GM19395 (cell line): ENCODE results near the gene KLK10.
"Not testable (repeated sequence)": the region's sequence is repeated elsewhere in the genome, so short reads cannot be mapped to it uniquely, and the experiment has no call there.

Source experiments
- ATAC-seq: cut with Tn5 transposase; IDR thresholded peaks from one replicate; pipeline ENCODE4 v1.9.1; 2021; ENCODE audit warnings: mild to moderate bottlenecking, moderate library complexity; ENCODE audit not compliant: unreplicated experiment

The KLK10 gene

DNA sequence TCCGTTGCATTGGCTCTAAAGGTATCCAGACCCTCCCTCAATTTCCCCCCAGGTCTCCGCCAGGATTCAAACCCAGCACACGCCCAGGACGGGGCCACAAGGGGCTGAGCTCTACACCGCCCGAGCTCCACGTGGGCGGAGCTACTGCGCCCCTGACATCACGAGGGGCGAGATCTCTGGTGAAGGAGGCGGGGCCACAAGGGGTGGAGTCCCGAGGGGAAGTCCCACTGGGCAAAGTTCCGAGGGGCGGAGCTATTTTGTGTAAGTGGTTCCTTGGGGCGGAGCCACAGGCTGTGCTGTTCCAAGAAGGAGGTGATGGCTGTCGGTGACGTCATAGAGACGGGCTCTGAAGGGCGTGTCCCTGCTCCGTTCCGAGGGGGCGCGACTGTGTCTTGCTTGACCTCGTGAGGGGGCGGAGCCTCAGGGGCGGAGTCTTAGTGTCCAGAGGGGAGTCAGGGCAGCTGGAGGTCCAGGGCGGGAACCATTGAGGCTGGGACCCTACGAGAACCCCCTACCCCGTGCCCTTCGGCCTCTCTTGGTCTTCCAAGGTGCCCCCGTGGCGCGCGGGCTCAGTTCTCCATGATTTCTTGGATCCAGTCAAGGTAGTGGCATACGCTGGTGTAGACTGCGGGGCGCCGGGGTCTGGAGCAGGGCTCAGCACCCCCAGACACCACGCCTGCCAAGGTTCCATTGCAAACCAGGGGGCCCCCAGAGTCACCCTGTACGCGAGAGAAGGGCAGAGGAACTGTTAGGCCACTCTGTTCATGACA is 16.8 kb downstream of the KLK10 start:
- ATAC-seq = no peak

DNA sequence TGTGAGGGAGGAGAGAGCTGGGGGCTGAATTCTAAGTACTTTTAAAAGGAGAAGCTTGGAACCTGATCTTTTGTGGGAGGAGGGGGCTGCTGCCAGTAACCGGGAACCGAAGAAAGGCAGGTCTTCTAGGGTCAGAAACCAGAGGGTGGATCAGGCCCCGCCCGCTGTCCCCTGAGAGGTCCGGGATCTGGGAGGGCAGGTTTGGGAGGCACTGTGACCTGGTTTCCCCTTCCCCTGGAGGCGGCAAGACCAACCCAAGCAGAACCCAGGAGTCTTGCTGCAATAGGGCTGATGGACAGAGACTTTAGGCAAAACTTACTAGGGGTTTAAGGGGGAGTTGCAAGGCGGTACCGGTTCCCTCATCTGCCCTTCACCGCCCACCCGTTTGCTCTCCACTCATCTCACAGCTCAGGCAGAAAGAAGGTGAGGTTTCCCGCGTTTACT is 17.4 kb downstream of the KLK10 start:
- no peak for ATAC-seq

DNA sequence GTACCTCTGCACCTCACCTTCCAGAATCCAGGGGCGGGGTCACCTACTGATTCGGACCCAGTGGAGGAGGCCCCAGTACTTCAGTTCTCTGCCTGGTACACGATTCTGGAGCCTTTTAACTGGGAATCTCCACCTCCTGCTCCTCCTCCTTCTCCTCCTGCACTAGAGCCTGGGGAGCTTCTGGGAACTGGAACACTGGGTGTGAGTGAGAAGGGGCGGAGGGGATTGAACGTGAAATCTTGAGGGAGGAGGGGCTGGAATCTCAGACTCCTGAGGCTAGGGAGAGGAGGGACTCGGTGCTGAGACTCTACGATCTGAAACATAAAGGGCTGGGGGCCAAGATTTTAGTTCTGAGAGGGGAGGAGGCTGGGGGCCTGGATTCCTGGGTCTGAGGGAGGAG is 18.0 kb downstream of the KLK10 start, which contains the start of gene KLK8:
TSS of gene KLK8 (minus strand) at position 90 of the 400 bp plus-strand sequence. CDS start 437 bp downstream, outside the sequence.
- ATAC-seq = no peak

DNA sequence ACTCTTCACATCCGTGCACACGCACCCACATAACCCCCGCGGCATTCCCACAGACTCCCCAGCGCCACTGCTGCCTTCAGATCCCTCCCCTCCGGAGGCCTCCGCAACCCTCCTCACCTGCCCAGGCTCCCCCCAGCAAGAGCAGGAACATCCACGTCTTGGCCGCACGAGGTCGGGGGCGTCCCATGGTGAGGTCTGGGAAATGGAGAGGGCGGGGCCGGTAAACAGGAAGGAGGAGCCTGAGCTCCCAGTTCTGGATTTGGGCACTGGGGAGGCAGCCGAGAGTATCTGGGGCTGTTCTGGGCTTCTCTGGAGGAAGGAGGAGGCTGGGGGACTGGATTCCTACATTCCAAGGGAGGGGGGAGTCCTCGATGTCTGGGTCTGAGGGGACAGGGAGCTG is 18.5 kb downstream of the KLK10 start:
- no peak for ATAC-seq

DNA sequence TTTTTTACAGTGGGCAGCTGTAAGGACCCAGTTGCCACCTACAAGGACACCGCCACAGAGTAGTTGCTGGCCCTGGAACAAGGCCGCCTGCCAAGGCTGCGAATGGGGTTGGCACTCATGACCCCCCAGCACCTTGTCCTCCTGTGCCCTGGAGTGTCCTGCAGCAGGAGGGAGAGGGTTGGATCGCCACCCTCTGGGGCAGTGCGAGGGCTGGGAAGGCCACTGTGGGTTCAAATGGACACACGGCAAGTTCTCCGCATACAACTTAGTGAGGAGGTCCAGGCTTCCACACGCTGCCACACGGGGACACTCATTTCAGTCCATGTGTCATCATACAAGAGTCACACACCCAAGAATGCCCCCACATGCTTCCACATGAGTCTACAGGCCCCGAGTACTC is 19.1 kb downstream of the KLK10 start:
- ATAC-seq = no peak

DNA sequence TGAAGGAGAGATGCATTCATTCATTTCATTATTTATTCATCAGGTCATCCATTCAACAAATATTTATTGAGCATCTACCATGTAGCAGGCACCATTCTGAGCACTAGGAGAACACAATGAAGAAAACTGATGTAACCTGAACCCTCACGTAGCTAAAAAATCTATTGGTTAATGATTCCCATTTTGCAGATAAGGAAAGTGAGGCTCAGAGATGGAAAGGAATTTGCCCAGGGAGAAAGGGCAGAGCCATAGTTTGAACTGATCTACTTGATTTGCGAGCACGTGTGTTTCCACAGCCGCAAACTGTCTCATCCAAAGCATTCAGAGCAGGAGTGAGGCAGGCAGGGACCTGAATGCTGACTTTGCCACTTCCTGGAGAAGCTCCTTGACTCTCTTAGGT is 20.8 kb downstream of the KLK10 start:
- ATAC-seq = no peak

DNA sequence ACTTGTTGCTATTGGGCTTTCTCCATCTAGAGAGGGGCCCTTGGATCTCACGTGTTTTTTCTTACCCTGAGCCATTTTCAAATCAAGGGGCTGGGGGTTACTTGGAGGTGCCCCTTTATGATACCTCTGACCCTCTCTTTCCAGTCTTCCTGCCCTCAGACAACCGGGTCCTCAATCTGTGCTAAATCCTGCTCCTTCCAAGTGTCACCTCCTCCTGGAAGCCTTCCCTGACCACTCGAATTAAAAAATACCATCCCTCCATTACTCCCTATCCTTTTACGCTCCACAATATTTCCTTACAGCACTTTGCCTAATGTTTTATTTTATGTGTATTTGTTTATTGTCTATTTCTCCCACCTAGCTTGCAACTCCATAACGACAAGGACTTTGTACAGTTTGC is 21.4 kb downstream of the KLK10 start:
- no peak for ATAC-seq

DNA sequence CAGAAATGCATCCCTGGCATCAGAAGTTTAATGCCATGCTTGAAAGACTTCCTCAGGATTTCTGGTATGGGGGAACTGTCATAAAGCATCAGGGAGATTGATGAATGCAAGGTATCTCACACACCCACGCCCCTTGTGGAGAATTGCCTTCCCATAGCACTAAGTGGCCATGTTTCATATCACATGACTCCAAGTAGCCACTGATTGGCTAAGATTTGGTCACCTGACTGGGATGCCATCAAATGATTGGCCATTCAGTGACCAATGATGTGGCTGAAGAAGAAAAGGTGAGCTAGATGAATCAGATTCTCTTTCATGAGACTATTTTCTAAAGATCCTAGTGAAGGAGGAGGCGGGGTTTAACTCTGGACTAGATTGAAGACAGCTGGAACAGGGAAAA is 25.4 kb downstream of the KLK10 start:
- no peak for ATAC-seq

DNA sequence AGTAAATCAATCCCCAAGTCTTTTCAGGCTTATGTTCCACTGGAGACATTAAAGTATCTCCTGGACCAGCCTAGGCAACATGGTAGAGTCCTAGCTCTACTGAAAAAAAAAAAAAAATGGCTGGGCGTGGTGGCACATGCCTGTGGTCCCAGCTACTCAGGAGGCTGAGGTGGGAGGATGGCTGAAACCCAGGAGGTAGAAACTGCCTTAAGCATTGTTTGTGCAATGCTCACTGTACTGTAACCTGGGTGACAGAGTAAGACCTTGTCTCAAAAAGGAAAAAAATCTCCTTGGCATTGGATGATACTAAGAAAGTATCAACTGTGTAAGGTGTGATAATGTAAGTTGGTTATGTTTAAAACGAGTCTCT is 26.9 kb downstream of the KLK10 start:
- ATAC-seq = no peak

DNA sequence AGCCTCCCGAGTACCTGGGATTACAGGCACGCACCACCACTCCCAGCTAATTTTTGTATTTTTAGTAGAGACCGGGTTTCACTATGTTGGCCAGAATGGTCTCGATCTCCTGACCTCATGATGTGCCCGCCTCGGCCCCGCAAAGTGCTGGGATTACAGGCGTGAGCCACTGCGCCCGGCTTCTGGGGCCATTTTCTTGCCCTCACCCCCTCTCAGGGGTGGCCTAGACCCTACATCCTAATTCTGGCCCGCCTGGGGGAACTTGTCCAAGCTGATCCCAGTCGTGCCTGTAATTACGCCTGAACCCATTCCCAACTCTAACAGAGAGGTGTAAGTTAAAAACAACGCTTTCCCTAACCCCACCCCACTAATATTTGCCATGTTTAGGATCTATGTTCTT is 35.1 kb downstream of the KLK10 start:
- not testable (repeated sequence) for ATAC-seq

DNA sequence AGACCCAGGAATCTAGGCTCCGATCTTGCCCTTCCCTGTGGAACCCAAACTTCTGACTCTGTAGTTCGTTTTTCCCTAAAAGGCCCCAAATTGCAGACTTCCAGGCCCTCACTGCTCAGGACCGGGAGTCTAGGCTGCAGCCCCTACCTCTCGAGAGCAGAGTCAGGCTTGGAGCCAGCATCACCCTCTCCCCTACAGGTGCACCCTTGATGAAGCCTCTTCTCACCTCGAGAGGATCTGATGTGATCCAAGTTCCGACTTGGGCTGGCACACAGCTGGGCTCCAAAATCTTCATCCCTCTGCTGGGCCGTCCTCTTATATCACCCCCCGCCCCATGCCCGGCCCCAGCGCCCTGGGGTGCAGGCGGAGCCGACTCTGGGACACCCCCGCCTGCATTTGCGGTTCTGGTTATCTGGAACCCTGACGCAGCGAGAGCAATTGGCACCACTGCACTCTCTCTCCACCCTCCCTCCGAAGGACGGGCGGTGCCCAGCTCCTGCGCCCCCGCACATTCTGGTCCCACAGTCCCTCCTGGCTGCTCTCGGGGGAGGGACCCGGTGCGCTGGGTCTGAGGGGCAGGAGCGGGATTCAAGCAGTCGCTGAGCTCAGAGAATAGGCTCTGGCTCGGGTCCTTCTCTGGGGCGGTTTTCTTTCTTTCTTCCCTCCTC is 35.8 kb downstream of the KLK10 start, which contains the start of gene KLK7:
TSS of gene KLK7 (minus strand) at position 293 of the 668 bp plus-strand sequence. CDS start 1,518 bp downstream, outside the sequence.
- no peak for ATAC-seq

DNA sequence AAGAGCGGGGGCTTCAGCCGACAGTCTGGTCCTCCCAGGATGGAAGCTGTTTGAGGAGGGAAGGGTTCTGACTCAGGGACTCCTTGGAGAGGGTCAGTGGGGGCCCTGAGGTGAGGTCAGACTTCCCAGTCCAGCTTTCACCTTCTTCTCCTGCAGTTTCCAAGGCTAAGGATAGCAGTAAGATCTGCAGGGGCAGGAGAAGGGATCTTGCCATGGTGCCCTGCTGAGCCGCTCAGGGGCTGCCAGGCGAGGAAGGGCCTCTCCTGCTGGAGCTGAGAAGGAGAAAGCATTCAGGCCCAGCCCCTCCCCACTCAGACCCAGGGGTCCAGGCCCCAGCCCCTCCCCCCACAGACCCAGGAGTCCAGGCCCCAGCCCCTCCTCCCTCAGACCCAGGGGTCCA is 37.3 kb downstream of the KLK10 start:
- ATAC-seq = no peak

DNA sequence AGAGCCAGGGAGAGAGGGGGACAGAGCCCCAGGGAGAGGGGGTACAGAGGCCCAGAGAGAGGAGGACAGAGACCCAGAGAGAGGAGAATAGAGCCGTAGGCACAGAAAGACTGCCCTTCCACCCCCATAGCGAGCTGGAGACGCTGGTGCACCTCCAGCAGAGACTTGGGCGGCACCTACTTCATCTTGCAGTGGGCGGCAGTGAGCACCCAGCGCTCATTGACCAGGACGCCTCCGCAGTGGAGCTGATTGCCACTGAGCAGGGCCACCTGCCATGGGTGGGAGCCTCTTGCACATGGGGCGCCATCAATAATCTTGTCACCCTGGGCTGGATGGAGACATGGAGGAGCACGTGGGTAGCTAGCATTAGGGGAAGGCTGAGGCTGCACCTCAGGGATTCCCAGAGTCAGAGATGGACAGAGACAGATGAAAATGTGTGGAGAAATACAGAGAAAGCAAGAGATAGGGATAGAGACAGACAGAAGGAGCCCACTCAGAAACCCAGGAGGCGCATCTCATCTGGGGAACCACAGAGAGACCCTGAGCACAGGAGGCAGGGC is 37.8 kb downstream of the KLK10 start:
- no peak for ATAC-seq

DNA sequence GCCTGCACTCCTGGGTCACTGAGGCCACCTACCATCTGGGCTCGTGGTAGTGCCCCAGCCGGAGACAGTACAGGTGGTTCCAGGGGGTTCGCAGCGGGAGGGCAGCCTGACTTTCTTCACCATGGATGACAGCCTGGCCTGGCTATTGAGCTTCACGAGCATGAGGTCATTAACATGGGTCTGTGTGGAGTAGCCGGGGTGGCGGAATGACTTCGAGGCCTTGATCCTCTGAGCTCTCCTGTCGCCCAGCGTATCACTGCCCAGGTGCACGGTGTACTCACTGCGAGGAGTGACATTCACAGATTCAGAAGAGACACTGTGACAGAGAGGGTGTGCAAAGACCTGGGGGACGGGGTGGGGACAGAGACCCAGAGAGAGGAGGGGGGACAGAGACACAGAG is 39.3 kb downstream of the KLK10 start:
- ATAC-seq = no peak

DNA sequence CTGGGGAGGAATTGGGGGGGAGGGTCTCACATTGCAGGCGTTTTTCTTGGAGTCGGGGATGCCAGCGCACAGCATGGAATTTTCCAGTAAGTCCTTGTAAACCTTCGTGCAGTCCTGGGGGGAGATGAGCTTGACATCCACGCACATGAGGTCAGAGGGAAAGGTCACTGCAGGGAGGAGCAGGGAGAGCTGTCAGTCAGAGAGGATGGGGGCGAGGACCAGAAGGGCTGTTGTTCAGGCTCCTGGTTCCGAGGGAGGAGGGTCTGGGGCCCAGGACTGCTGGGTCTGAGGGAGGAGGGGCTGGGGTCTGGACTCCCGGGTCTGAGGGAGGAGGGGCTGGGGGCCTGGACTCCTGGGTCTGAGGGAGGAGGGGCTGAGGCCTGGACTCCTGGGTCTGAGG is 39.8 kb downstream of the KLK10 start:
- ATAC-seq = no peak

DNA sequence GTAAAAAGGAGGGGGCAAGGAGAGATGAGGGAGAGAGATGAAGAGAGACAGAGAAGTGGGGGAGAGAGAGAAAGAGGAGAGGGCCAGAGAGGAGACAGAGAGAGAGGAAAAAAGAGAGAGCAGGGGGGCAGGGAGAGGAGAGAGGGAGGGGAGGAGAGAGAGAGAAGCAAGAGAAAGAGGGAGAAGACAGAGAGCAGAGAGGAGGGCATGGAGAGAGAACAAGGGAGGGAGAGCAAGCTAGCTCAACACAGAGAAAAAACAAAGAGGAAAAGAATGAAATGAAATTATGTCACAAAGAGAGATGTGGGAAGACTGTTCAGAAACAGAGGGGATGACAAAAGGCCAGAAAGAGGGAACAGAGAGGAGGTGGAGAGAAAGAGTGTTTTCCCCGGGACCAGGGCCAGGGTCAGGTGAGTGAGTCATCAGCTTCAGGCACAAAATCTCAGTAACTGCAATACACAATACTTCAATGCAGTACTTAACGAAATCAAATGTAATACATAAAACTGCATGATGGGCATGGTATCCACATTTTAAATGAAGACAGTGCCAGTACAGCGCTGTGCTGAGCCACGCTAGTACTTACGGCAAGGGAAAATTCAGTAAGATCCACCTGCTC is 40.6 kb downstream of the KLK10 start:
- ATAC-seq = no peak

DNA sequence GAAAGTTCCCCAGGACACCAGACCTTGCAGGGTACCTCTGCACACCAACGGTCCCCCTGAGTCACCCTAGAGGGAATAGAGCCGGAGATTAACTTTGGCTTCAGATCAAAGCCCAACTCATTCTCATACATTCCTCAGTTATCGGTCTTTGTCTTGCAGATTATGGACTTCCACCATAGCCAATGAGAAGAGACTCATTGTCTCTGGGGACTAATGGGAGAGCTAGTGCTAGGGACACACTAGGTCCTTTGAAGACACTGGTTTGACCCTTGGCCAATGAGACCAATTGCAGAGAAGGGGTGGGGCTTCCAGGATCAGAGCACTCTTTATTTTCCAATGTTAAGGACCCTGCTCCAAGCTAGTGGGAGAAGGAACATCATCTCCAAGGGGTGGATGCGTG is 41.9 kb downstream of the KLK10 start:
- no peak for ATAC-seq

DNA sequence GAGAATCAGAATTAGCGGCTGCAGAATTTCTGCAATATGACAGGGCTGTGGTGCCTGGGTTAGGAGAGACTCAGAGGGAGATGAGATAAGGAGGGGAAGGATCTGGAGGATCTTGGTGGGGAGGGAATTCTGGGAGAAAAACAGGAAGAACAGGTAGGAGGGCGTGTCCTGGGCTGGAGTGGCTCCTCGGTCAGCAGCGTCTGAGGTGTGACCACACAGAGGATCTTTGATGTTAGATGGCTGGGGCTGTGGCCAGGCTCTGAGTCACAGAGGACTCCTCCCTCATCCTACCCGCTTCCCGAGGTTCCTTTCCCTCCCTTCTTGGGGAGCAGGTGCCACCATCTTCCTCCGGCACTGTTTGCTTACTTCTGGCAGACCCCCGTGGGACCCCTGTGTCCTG is 43.7 kb downstream of the KLK10 start:
- ATAC-seq = no peak

DNA sequence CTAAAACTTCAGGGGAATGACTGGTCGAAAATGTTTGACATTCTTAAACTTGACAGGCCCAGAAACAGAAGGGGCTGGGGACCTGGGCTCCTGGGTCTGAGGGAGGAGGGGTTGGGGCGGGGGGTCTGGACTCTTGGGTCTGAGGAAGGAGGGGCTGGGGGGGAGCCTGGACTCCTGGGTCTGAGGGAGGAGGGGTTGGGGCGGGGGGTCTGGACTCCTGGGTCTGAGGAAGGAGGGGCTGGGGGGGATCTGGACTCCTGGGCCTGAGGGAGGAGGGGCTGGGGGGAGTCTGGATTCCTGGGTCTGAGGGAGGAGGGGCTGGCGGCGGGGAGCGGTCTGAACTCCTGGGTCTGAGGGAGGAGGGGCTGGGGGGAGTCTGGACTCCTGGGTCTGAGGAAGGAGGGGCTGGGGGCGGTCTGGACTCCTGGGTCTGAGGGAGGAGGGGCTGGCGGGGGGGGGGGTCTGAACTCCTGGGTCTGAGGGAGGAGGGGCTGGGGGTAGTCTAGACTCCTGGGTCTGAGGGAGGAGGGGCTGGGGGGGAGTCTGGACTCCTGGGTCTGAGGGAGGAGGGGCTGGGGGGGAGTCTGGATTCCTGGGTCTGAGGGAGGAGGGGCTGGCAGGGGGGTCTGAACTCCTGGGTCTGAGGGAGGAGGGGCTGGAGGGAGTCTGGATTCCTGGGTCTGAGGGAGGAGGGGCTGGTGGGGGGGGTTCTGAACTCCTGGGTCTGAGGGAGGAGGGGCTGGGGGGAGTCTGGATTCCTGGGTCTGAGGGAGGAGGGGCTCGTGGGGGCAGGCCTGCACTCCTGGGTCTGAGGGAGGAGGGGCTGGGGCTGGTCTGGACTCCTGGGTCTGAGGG is 44.6 kb downstream of the KLK10 start:
- ATAC-seq = no peak

DNA sequence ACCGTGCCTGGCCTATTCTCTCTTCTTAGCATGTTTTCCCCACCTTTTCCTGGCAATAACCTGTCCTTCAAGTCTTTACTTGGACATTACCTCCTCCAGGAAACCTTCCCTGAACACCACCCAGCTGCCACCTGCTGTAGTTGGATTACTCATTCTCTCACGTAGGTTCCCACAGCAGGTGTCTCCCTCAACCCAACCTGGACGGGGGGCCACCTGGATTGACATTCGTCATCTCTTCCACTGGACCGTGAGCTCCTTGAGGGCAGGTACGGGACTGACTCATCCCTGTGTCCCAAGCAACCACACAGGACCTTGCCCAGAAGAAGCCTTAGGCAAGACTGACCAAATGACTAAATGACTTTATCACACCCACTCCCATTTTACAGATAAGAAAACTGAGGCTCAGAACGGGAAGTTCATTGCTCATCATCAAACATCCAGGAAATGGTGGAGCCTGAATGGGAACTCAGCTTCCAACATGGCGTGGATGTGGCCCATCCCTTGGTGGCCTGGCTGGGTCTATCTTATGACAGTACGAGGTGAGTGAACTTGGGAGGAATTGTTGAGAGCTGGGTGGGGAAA is 46.6 kb downstream of the KLK10 start:
- no peak for ATAC-seq
